Measurements from ENCODE around the gene CORO1C.

The CORO1C gene

DNA sequence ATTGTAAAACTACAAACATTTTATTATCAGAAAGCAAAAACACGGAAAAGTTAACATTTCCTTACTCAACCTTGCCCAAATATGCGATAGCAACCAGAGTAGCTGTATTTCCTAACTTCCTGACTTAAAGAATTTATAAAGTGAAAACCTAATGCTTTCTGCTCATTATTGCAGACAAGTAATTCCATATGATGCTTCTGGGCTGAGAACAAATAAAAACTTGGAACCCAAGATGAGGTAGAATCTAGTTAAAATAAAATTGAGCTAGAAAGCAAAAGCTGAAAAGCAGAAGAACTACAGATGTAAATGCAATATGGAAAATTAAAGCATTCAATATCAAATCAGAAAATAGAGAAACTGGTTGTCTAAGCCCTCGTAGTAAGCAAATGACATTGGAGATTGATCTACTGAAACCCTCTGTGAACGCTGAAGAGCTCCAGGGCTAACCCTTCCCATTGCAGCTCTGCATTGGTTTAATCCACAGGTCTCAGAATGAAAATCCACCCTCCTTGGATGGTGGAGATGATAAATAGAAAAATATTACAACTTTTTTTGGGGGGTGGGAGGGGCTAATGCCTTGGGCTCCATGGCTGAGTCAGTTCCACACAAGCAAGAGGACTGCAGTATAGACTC is 40.7 kb downstream of the CORO1C start:
- TF ChIP-seq, protein P1, sequence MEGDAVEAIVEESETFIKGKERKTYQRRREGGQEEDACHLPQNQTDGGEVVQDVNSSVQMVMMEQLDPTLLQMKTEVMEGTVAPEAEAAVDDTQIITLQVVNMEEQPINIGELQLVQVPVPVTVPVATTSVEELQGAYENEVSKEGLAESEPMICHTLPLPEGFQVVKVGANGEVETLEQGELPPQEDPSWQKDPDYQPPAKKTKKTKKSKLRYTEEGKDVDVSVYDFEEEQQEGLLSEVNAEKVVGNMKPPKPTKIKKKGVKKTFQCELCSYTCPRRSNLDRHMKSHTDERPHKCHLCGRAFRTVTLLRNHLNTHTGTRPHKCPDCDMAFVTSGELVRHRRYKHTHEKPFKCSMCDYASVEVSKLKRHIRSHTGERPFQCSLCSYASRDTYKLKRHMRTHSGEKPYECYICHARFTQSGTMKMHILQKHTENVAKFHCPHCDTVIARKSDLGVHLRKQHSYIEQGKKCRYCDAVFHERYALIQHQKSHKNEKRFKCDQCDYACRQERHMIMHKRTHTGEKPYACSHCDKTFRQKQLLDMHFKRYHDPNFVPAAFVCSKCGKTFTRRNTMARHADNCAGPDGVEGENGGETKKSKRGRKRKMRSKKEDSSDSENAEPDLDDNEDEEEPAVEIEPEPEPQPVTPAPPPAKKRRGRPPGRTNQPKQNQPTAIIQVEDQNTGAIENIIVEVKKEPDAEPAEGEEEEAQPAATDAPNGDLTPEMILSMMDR (conservative IDR thresholded peaks at IDR 0.05; ENCODE audit: low read depth, low read length): no peak
- no peak for DNase-seq (ENCODE audit: low read depth)
- H3K4me3 ChIP-seq (ENCODE audit: low read depth, low read length): no peak overlapping the region

DNA sequence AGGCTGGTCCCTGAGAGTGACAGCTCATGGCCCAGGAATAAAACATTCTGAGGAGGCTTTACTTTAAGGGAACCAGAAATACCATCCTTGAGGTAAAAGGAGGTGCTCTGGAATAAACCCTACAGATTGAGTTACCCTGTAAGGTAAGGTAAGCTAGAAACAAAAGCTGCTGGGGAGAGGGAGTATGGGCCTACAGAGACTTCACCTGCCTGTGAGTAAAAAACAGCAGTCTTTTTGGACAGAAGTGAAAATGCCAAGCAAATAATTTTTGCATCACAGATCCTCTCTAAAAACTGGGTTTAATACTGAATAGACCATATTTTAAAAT is 41.2 kb downstream of the CORO1C start:
- TF ChIP-seq, protein P1 (conservative IDR thresholded peaks at IDR 0.05; ENCODE audit: low read depth, low read length): no peak
- H3K4me3 ChIP-seq (ENCODE audit: low read depth, low read length): no peak overlapping the region
- DNase-seq (ENCODE audit: low read depth): no peak

DNA sequence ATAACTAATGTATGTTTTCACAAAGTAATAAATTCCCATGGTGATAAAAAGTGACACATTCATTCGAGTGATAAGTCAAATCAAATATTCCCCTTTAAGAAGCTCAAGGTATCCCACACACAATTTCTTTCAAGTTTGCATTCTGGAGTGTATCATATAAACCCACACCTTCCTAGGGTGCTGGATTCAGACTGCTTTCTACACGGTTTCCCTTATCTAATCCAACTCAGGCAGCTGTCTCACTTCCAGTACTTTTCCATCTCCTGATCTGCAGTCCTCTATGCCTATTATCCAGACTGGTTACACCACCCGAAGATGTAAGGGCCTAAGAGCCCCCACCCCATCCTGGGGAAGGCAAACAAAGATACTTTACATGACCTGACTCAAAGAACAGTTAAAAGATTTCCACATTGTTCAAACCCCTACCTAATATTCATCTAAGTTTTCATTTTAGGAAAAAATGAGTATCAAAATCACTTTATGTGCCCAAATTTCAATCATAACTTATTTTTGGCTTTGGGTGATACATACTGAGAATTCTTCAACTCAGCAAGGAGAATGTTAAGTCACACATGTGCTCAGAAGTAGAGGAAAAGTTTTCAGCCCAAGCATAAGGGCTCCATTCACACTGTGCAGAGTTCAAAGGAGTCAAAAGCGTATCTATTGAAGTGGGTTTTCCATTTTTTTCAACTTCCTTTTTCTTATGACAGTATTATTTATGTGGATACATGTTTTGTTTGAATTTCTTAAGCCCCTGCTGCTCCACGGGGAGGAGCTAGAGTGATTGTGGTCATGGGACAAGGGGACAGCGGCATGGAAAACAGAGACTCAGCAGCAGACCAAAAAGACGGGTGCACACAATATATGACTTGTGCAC is 41.8 kb downstream of the CORO1C start:
- TF ChIP-seq, protein P1 (conservative IDR thresholded peaks at IDR 0.05; ENCODE audit: low read depth, low read length): peak; percentile 35
- no peak overlapping the region for H3K4me3 ChIP-seq (ENCODE audit: low read depth, low read length)
- DNase-seq (ENCODE audit: low read depth): peak; percentile 78

DNA sequence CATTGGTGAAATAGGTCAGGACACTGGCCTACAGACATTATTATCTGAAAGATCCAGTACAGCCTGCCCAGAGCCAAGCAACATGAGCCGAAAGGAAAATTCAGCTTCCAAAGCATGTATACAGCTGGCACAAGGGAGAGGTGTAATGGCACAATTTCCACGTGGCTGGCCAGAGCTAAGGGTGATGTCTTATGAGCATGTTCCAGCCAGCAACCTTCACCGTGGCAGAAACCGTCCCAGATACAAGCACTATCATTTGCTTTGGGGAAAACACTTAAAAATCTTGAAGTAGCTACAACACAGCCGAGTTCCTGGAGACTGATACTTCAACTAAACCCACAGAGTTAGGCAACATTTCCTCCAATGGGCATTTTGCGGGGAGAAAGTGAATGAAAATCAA is 44.5 kb downstream of the CORO1C start:
- TF ChIP-seq, protein P1 (conservative IDR thresholded peaks at IDR 0.05; ENCODE audit: low read depth, low read length): no peak
- no peak for DNase-seq (ENCODE audit: low read depth)
- no peak overlapping the region for H3K4me3 ChIP-seq (ENCODE audit: low read depth, low read length)

DNA sequence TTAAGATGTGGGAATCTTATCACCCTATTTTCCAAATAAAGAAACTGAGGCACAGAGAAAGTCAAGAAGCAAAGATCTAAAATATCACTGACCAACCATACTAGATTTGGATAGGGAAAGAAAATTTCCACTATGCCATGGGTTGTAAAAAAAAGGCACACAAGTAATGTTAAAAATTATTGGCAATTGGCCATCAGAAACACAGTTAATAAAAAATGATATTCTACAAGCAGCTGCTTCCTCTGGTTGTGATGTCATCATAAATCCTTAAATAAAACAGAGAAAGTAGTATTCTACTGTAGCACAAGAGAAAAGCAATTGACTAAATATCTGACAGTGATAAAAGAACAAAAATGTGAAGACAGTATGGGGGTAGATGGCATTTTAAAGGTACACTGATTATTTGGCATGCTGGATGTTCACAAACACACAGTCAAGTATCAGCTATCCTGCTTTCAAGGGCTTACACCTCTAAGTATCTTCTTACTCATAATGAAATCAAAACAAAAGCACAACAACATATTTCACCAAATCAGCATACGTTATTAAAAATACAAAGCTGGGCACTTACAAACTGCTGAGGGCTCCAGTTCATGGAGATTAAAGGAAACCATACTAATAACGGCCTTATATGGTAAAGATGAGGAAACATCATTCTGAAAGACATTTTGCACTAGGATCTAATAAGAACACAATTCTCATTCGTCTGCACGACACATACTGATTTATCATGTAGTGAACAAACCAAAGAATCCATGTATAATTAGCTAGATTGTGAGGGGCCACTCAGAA is 45.7 kb downstream of the CORO1C start:
- H3K4me3 ChIP-seq (ENCODE audit: low read depth, low read length): no peak overlapping the region
- TF ChIP-seq, protein P1 (conservative IDR thresholded peaks at IDR 0.05; ENCODE audit: low read depth, low read length): no peak
- DNase-seq (ENCODE audit: low read depth): peak; percentile 73

DNA sequence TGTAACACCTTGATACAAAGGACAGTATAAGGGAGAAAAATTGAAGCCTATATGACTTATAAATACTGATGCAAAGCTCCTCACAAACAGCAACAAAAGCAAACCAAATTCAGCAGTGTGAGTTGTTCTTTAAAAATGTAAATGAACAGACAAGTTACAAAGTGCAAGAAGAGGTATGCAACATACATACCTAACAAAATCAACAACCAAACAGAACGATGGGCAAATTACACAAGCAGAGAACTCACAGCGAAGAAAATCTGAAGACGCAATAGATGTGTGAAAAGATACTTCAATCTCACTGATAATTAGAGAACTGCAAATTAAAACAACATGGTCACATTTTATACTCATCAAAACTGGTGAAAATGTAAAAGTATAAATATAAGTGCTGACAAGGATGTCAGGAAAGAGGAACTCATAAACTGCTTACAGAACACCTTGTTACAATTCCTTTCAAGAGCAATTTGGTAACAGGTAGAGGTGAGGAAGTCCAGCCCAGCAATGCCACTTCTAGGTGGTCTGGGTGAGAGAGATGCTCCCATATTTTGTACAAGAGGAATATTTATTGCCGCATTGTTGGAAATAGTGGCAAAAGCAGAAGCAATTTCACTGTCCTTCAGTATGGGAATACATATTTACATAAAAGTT is 47.3 kb downstream of the CORO1C start:
- TF ChIP-seq, protein P1 (conservative IDR thresholded peaks at IDR 0.05; ENCODE audit: low read depth, low read length): no peak
- DNase-seq (ENCODE audit: low read depth): peak; percentile 52
- H3K4me3 ChIP-seq (ENCODE audit: low read depth, low read length): no peak overlapping the region
